Thyroid gland (tissue), 4 donors: ENCODE results near the gene PRKCI.

Experiments used
- POLR2A ChIP-seq, 2 donors: fragments of 450-650 bp; IDR thresholded peaks; one replicate each; pipeline ENCODE4 v1.6.1; 2017; ENCODE audit warnings: antibody characterized with exemption in 2 of 2, mild to moderate bottlenecking in 2 of 2, moderate library complexity in 1 of 2
- TF ChIP-seq, protein P1 (sequence below), 6 experiments: fragments of 200-600 bp in 3 of 6; fragments of 450-650 bp in 3 of 6; sonication (generic) in 3 of 6; IDR thresholded peaks; one replicate each; pipeline ENCODE4 v1.5.1; 2016 to 2019; ENCODE audit warnings: antibody characterized with exemption in 6 of 6, mild to moderate bottlenecking in 2 of 6, inconsistent platforms in 1 of 6, moderate library complexity in 1 of 6

- TF ChIP-seq, protein P1, sequence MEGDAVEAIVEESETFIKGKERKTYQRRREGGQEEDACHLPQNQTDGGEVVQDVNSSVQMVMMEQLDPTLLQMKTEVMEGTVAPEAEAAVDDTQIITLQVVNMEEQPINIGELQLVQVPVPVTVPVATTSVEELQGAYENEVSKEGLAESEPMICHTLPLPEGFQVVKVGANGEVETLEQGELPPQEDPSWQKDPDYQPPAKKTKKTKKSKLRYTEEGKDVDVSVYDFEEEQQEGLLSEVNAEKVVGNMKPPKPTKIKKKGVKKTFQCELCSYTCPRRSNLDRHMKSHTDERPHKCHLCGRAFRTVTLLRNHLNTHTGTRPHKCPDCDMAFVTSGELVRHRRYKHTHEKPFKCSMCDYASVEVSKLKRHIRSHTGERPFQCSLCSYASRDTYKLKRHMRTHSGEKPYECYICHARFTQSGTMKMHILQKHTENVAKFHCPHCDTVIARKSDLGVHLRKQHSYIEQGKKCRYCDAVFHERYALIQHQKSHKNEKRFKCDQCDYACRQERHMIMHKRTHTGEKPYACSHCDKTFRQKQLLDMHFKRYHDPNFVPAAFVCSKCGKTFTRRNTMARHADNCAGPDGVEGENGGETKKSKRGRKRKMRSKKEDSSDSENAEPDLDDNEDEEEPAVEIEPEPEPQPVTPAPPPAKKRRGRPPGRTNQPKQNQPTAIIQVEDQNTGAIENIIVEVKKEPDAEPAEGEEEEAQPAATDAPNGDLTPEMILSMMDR (IDR thresholded peaks at IDR 0.05): no peak
- TF ChIP-seq POLR2A (IDR thresholded peaks at IDR 0.05): no peak
Observed at GRCh38 chr3:170317954-170318353, 95.7 kb downstream of the PRKCI start.
